Activated CD8-positive, alpha-beta memory T cell treated with anti-CD3 and anti-CD28 coated beads, Interleukin-2, amount 10 ng/mL, durations not matched to agents 7 days and 5 days (primary cell): ENCODE results near the gene SAMD7. TPM values are rescaled to one million over a fixed set of nuclear protein-coding genes. Genes with fewer than 3 reads are reported as not detected.

Experiments used
- ATAC-seq: fragments of 150-1000 bp; cut with Tn5 transposase; one replicate; pipeline ENCODE4 v1.10.0; 2021; ENCODE audit warnings: moderate library complexity
- CTCF ChIA-PET: fragments of 350-600 bp; sonication (Branson Sonifier 250); formaldehyde crosslinking; loops from one replicate; lab custom pipeline; 2021; ENCODE audit warnings: antibody characterized with exemption; lab: Charles Lee
- DNase-seq: peaks from one replicate; pipeline ENCODE4 v3.0.0-alpha.2; 2020
- H3K27ac Mint-ChIP-seq: one replicate; pipeline ENCODE4 v1.8.0; 2021; ENCODE audit warnings: mild to moderate bottlenecking, mixed read lengths
- H3K27me3 Mint-ChIP-seq: one replicate; pipeline ENCODE4 v1.8.0; 2021; ENCODE audit warnings: mixed read lengths
- H3K36me3 Mint-ChIP-seq: one replicate; pipeline ENCODE4 v1.8.0; 2021; ENCODE audit warnings: mild to moderate bottlenecking, mixed read lengths
- H3K4me1 Mint-ChIP-seq: one replicate; pipeline ENCODE4 v1.8.0; 2021; ENCODE audit warnings: mixed read lengths
- H3K4me3 Mint-ChIP-seq: one replicate; pipeline ENCODE4 v1.8.0; 2021; ENCODE audit warnings: mild to moderate bottlenecking, moderate library complexity, mixed read lengths
- H3K9me3 Mint-ChIP-seq: one replicate; pipeline ENCODE4 v1.8.0; 2022; ENCODE audit warnings: low read depth, mixed read lengths
- total RNA-seq, 2 experiments: library from RNA; stranded (reverse); gene quantifications; one replicate each; pipeline ENCODE4 v1.2.3, GENCODE V29; 2021

Gene SAMD7
- total RNA-seq, 2 experiments from 2014 or later = not detected

- DNase-seq = no peak
- H3K9me3 Mint-ChIP-seq = no peaks in the 10 kb centered on the region
- H3K27ac Mint-ChIP-seq = no peak overlapping the region
- CTCF ChIA-PET = interaction anchor here (0.7 to 1.0 kb wide), 3 partner anchors 66 to 125 kb away, joined by 3 read pairs; no protein-coding TSS in a partner anchor
- ATAC-seq = peak; percentile 45
- peaks cover 17% of the 10 kb centered on the region for H3K27me3 Mint-ChIP-seq
- H3K36me3 Mint-ChIP-seq = no peaks in the 10 kb centered on the region
- H3K4me3 Mint-ChIP-seq = no peak overlapping the region
- H3K4me1 Mint-ChIP-seq = peaks cover 3% of the 10 kb centered on the region
These were observed 18.6 kb downstream of the SAMD7 start for GRCh38 chr3:169929830-169930519.

- ATAC-seq (no peak), DNase-seq (no peak)
- no peaks in the 10 kb centered on the region for H3K36me3 Mint-ChIP-seq
- no peaks in the 10 kb centered on the region for H3K9me3 Mint-ChIP-seq
- CTCF ChIA-PET = interaction anchor here (0.7 to 1.0 kb wide), 2 partner anchors 67 to 124 kb away, joined by 3 read pairs; no protein-coding TSS in a partner anchor
- no peak overlapping the region for H3K4me3 Mint-ChIP-seq
- peaks cover 25% of the 10 kb centered on the region for H3K27me3 Mint-ChIP-seq
- H3K27ac Mint-ChIP-seq = no peak overlapping the region
- H3K4me1 Mint-ChIP-seq = peaks cover 3% of the 10 kb centered on the region
These were observed 19.5 kb downstream of the SAMD7 start for GRCh38 chr3:169930843-169931242.

DNA sequence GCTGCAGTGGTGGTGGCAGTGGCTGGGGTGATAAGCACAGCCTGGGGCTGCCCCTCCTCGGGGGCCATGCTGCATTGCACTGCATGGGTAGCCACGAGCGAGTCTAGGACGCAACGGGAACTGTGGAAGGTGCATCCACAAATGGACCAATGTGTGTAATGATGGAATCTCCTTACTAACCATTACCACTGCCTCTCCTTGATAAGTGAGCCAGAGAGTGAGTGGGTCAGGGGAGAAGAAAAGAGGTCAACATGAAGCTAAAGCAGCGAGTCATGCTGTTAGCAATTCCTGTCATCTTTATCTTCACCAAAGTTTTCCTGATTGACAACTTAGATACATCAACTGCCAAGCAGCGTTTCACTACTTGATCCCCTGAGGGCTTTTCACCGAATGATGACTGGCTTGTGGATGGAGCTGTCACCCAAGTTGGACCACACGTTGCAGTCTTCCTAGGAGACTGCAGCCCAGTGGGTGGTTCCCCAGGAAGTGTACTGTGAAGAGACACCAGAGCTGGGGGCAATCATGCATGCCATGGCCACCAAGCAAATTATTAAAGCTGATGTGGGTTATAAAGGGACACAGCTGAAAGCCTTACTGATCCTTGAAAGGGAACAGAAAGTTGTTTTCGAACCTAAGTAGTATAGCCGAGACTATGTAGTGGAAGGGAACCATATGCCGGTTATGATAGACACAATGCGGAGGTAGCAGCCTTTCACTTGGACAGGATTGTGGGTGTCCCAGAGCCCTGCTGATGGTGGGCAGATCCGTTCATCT lies 20.6 kb downstream of the SAMD7 start:
- ATAC-seq (no peak), DNase-seq (no peak)
- H3K9me3 Mint-ChIP-seq = no peaks in the 10 kb centered on the region
- CTCF ChIA-PET = no interaction called here
- no peak overlapping the region for H3K4me3 Mint-ChIP-seq
- peaks cover 31% of the 10 kb centered on the region for H3K27me3 Mint-ChIP-seq
- H3K4me1 Mint-ChIP-seq = peaks cover 3% of the 10 kb centered on the region
- no peak overlapping the region for H3K27ac Mint-ChIP-seq
- no peaks in the 10 kb centered on the region for H3K36me3 Mint-ChIP-seq

GRCh38 chr3:169939320-169939719 lies 27.9 kb downstream of the SAMD7 start:
- H3K27ac Mint-ChIP-seq = no peak overlapping the region
- ATAC-seq = no peak
- H3K36me3 Mint-ChIP-seq = no peaks in the 10 kb centered on the region
- H3K27me3 Mint-ChIP-seq = peaks cover 32% of the 10 kb centered on the region
- no peak for DNase-seq
- H3K4me3 Mint-ChIP-seq = no peak overlapping the region
- peaks cover 6% of the 10 kb centered on the region for H3K4me1 Mint-ChIP-seq
- H3K9me3 Mint-ChIP-seq = no peaks in the 10 kb centered on the region
- CTCF ChIA-PET = interaction anchor here (1.1 kb wide), 1 partner anchor 14 kb away, joined by 3 read pairs; no protein-coding TSS in a partner anchor

DNA sequence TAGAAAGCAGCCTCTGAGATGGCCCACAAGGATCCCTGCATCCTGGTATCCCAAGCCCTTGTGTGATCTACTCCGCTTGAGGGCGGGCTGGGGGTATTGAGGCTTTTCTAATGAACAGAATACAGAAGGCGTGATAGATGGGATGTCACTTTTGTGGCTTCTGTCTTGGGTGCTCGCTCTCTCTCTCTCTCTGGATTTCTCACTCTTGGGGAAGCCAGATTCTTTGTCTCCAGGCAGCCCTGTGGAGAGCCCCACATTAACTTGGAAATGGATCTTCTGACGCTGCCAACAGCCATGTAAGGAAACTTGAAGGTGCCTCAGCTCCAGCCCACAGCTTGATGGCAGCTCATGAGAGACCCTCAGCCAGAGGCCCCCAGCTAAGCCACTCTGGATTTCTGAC lies 28.4 kb downstream of the SAMD7 start:
- no peaks in the 10 kb centered on the region for H3K36me3 Mint-ChIP-seq
- peaks cover 29% of the 10 kb centered on the region for H3K27me3 Mint-ChIP-seq
- DNase-seq = no peak
- no peaks in the 10 kb centered on the region for H3K9me3 Mint-ChIP-seq
- H3K4me1 Mint-ChIP-seq = peaks cover 6% of the 10 kb centered on the region
- no peak overlapping the region for H3K4me3 Mint-ChIP-seq
- ATAC-seq = no peak
- CTCF ChIA-PET = no interaction called here
- H3K27ac Mint-ChIP-seq = no peak overlapping the region

GRCh38 chr3:169940470-169941181 lies 29.3 kb downstream of the SAMD7 start:
- ATAC-seq (no peak), DNase-seq (no peak)
- Mint-ChIP-seq H3K27ac (no peak overlapping the region), H3K4me3 (no peak overlapping the region), H3K36me3 (no peaks in the 10 kb centered on the region), H3K4me1 (peaks cover 13% of the 10 kb centered on the region), H3K9me3 (no peaks in the 10 kb centered on the region), H3K27me3 (peaks cover 20% of the 10 kb centered on the region)
- CTCF ChIA-PET = no interaction called here

DNA sequence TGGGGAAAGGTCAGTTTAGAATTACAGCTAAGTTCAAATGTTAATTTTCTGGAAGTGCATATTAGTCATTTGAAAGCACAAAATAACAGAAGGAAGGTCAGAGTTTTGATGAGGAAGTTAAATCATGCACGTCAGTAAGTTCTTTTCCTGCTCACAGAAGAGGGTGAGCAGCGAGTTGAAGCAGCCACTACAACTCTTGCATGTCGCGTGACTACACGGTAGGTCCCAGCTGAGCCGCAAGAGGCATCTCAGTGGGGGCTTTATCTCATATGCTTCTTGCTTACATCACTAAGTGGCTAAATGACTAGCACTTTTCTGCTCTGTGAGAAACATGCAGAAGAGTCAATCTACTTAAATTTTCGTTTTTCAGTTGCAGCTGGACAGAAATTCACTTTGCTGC lies 33.9 kb downstream of the SAMD7 start:
- Mint-ChIP-seq H3K4me3 (no peak overlapping the region), H3K36me3 (no peaks in the 10 kb centered on the region), H3K27ac (peak overlapping the region; percentile 54), H3K9me3 (no peaks in the 10 kb centered on the region), H3K27me3 (peaks cover 3% of the 10 kb centered on the region), H3K4me1 (peaks cover 16% of the 10 kb centered on the region)
- DNase-seq = peak; percentile 70
- ATAC-seq = peak; percentile 87
- CTCF ChIA-PET = no interaction called here

DNA sequence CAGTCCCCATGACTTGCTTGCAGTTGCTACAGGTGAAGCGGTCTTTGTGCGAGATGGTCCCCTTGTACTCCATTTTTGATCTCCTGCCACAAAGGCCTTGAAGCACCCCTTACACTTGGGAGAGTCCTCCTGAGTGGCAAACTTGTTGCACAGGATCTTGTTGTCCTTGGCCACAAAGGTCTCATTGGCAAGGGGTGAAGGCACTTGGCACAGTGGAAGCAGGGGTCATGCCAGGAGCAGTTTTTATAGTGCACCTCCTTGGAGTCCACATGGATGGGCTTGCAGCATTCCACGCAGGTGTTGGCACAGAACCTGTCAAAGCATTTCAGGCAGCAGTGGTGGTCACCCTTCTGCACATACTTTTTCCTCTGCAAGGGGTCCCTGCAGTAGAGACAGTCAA lies 35.0 kb downstream of the SAMD7 start:
- no peak for DNase-seq
- CTCF ChIA-PET = interaction anchor here (1.3 kb wide), 1 partner anchor 35 kb away, joined by 3 read pairs; no protein-coding TSS in a partner anchor
- Mint-ChIP-seq H3K4me1 (peaks cover 12% of the 10 kb centered on the region), H3K36me3 (no peaks in the 10 kb centered on the region), H3K27me3 (peaks cover 3% of the 10 kb centered on the region), H3K27ac (no peak overlapping the region), H3K4me3 (no peak overlapping the region), H3K9me3 (no peaks in the 10 kb centered on the region)
- ATAC-seq = no peak

DNA sequence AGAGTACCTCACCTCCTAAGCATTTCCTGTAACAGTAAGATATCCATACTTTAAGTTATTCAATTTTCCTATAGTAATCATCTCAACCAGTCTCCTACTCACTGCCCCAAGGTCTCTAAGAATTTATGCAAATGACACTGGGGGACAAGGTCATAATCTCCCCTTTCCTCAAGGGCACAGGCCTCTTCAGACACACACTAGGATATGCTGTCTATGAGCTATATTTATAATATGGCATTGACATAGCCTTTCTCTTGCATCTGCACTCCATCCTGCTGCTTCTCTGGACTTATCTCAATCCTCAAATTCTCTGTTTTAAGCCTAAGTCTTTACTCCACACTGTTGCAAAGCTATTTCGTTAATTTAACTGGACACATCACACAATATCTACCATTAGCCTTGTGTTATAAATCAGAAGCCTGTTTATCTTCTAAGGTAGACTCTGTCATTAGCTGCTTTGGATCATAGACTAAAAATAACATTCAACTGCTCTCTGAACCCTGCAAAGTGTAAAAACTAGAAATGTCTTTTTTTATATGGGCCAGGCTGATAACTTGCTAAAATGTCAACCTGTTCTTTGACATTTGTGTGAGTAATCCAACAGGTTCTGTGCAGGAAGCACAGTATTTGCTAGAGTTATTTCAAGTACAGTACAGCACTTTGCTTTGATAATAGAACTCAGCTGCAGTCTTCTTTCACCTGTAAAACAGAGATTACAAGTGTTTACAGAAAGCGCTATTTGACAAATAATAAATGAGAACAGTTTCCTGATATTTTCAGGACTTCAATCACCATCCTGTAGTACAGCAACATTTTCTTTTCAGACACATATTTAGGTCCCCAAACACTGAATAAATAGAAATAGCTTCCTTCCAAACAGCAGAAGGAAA lies 37.4 kb downstream of the SAMD7 start:
- ATAC-seq (no peak), DNase-seq (no peak)
- Mint-ChIP-seq H3K4me1 (peaks cover 12% of the 10 kb centered on the region), H3K9me3 (no peaks in the 10 kb centered on the region), H3K27ac (no peak overlapping the region), H3K27me3 (no peaks in the 10 kb centered on the region), H3K36me3 (no peaks in the 10 kb centered on the region), H3K4me3 (no peak overlapping the region)
- CTCF ChIA-PET = interaction anchor here (0.8 kb wide), 1 partner anchor 17 kb away, joined by 3 read pairs; no protein-coding TSS in a partner anchor

GRCh38 chr3:169952045-169952444 lies 40.7 kb downstream of the SAMD7 start:
- H3K36me3 Mint-ChIP-seq = peaks cover 2% of the 10 kb centered on the region
- no peaks in the 10 kb centered on the region for H3K9me3 Mint-ChIP-seq
- CTCF ChIA-PET = no interaction called here
- DNase-seq = no peak
- H3K4me3 Mint-ChIP-seq = no peak overlapping the region
- H3K27me3 Mint-ChIP-seq = peaks cover 4% of the 10 kb centered on the region
- no peak for ATAC-seq
- H3K4me1 Mint-ChIP-seq = peaks cover 5% of the 10 kb centered on the region
- no peak overlapping the region for H3K27ac Mint-ChIP-seq

DNA sequence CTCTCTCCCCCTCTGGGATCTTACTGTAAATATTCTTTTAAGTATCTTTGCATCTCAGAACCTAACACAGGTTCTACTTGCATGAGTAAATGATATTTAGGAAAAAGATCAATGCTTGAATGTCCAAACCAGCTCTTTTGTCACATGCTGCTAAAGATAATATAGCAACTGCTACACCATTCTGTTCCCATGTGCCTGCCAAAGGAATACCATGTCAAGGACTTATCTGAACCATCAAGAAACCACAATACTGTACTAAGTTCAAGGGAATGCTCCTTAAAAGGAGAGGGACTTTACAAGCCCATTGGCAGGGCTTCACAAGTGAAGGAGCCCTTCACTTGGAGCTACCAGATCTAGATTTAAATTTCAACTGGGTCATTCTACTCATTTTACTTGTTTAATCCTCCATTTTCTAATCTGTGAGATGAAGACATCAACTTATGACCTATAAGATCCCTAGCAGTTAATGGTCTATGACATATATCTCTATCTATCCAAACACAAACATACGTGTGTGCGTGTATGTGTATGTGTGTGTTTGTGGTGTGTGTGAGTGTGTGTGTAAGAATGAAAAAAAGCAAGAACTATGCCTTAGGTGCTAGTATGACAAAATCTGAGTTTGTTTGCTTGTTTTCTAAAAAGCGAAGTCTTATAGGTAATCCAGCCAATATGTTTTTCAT lies 42.2 kb downstream of the SAMD7 start:
- H3K4me3 Mint-ChIP-seq = no peak overlapping the region
- peaks cover 2% of the 10 kb centered on the region for H3K36me3 Mint-ChIP-seq
- peaks cover 5% of the 10 kb centered on the region for H3K4me1 Mint-ChIP-seq
- no peak for ATAC-seq
- no peak overlapping the region for H3K27ac Mint-ChIP-seq
- peaks cover 4% of the 10 kb centered on the region for H3K27me3 Mint-ChIP-seq
- CTCF ChIA-PET = interaction anchor here (1.0 kb wide), 1 partner anchor 15 kb away, joined by 3 read pairs; no protein-coding TSS in a partner anchor
- no peak for DNase-seq
- no peaks in the 10 kb centered on the region for H3K9me3 Mint-ChIP-seq

GRCh38 chr3:169954142-169954756 lies 42.9 kb downstream of the SAMD7 start:
- Mint-ChIP-seq H3K36me3 (peaks cover 2% of the 10 kb centered on the region), H3K27me3 (peaks cover 4% of the 10 kb centered on the region), H3K27ac (no peak overlapping the region), H3K4me3 (no peak overlapping the region), H3K4me1 (peaks cover 5% of the 10 kb centered on the region), H3K9me3 (no peaks in the 10 kb centered on the region)
- no peak for ATAC-seq
- DNase-seq = no peak
- CTCF ChIA-PET = interaction anchor here (1.0 to 1.4 kb wide), 2 partner anchors 11 to 16 kb away, joined by 3 to 5 read pairs; no protein-coding TSS in a partner anchor
